Measurements from ENCODE around the gene AKR7A2. TPM values are rescaled to one million over a fixed set of nuclear protein-coding genes. Genes with fewer than 3 reads are reported as not detected.
A peak's percentile ranks its signal among the peaks of the same experiment; 100 is the strongest.

Gene AKR7A2
- total and polyA plus RNA-seq, 9 of the 15 experiments (the other 6 are each of a cell fraction or from before 2014, with no cell fraction given), result 2.0 to 78.4 (median 49.4) TPM

GRCh38 chr1:19315378-19316198, 3.6 kb upstream of the AKR7A2 start (continued):
- TF ChIP-seq IRF2 (CRISPR knock-in tag; IDR thresholded peaks at IDR 0.05) (no peak), JUND (IDR thresholded peaks at IDR 0.05; ENCODE audit: borderline replicate concordance, low read depth, low read length) (peak; percentile 76; the same call in 1 of the 2 replicates), JUND (tag; IDR thresholded peaks at IDR 0.05; ENCODE audit: borderline replicate concordance, low read depth, low read length) (peak; percentile 68; the same call in 2 of the 3 replicates), GABPB1 (CRISPR knock-in tag; IDR thresholded peaks at IDR 0.05) (0 out of 2 replicates have a peak, but pooled peaks have one; percentile 30), SMARCE1 (IDR thresholded peaks at IDR 0.05) (0 out of 2 replicates have a peak, but pooled peaks have one; percentile 51), TAF1 (IDR thresholded peaks at IDR 0.05; ENCODE audit: control insufficient read depth, extremely low read depth, insufficient read depth, low read length, severe bottlenecking) (peak; percentile 20), ZNF57 (CRISPR knock-in tag; IDR thresholded peaks at IDR 0.05) (no peak), CREM (IDR thresholded peaks at IDR 0.05; ENCODE audit: low read depth) (peak; percentile 44; the same call in 1 of the 2 replicates), SLC30A9 (CRISPR knock-in tag; IDR thresholded peaks at IDR 0.05) (no peak), MTA2 (IDR thresholded peaks at IDR 0.05; ENCODE audit: low read depth) (no peak), SIN3B (IDR thresholded peaks at IDR 0.05; ENCODE audit: low read depth) (no peak), ZNF311 (CRISPR knock-in tag; IDR thresholded peaks at IDR 0.05) (no peak), EP300 (IDR thresholded peaks at IDR 0.05; ENCODE audit: low read length) (peak; percentile 24; the same call in 1 of the 2 replicates), ARID1B (IDR thresholded peaks at IDR 0.05) (peak; percentile 66), MGA (IDR thresholded peaks at IDR 0.05) (no peak)
- TF ChIP-seq, protein P1, sequence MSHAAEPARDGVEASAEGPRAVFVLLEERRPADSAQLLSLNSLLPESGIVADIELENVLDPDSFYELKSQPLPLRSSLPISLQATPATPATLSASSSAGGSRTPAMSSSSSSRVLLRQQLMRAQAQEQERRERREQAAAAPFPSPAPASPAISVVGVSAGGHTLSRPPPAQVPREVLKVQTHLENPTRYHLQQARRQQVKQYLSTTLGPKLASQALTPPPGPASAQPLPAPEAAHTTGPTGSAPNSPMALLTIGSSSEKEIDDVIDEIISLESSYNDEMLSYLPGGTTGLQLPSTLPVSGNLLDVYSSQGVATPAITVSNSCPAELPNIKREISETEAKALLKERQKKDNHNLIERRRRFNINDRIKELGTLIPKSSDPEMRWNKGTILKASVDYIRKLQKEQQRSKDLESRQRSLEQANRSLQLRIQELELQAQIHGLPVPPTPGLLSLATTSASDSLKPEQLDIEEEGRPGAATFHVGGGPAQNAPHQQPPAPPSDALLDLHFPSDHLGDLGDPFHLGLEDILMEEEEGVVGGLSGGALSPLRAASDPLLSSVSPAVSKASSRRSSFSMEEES (CRISPR knock-in tag; IDR thresholded peaks at IDR 0.05), result no peak

All from K562 (cell line).